CD4-positive, CD25-positive, alpha-beta regulatory T cell (primary cell): ENCODE measurements around the gene CORO2A. TPM values are rescaled to one million over a fixed set of nuclear protein-coding genes. Genes with fewer than 3 reads are reported as not detected.

Experiments used
- ATAC-seq, 2 donors: fragments of 150-1000 bp; cut with Tn5 transposase; one replicate each; pipeline ENCODE4 v1.10.0; 2021; ENCODE audit warnings: low read depth in 2 of 2, moderate number of reproducible peaks in 2 of 2, moderate library complexity in 1 of 2
- DNase-seq, 3 donors: peaks; one replicate each; pipeline versions ENCODE4 v3.0.0 to v3.0.0-alpha.2; 2012 to 2022; ENCODE audit warnings: mixed read lengths in 1 of 3
- H3K27ac ChIP-seq: one replicate; pipeline ENCODE4 v1.7.0; 2013; ENCODE audit warnings: mild to moderate bottlenecking, low read length; ENCODE audit not compliant: insufficient read depth, poor library complexity, severe bottlenecking
- H3K27me3 ChIP-seq: one replicate; pipeline ENCODE4 v1.7.0; 2013; ENCODE audit warnings: low read length; ENCODE audit not compliant: control insufficient read depth, insufficient read depth
- H3K36me3 ChIP-seq: one replicate; pipeline ENCODE4 v1.7.0; 2013; ENCODE audit warnings: mild to moderate bottlenecking, low read length, moderate library complexity; ENCODE audit not compliant: control insufficient read depth, insufficient read depth
- H3K4me1 ChIP-seq: 2 replicates; pipeline ENCODE4 v1.7.0; 2013; ENCODE audit warnings: mild to moderate bottlenecking, low read length; ENCODE audit not compliant: insufficient read depth, control insufficient read depth, poor library complexity, severe bottlenecking
- H3K4me3 ChIP-seq: one replicate; pipeline ENCODE4 v1.7.0; 2013; ENCODE audit warnings: low read depth, mild to moderate bottlenecking, low read length, moderate library complexity
- H3K9me3 ChIP-seq, 2 experiments: 1 replicate in 1 of 2; 2 replicates in 1 of 2; pipeline ENCODE4 v1.7.0; 2013; ENCODE audit warnings: low read length in 2 of 2, mild to moderate bottlenecking in 1 of 2, moderate library complexity in 1 of 2; ENCODE audit not compliant: control insufficient read depth in 2 of 2
- H3K27ac Mint-ChIP-seq, 3 donors: one replicate each; pipeline ENCODE4 v1.8.0; 2020 to 2022; ENCODE audit warnings: mild to moderate bottlenecking in 3 of 3, mixed read lengths in 3 of 3, moderate library complexity in 2 of 3
- H3K27me3 Mint-ChIP-seq: one replicate; pipeline ENCODE4 v1.8.0; 2022; ENCODE audit warnings: mild to moderate bottlenecking, mixed read lengths
- H3K36me3 Mint-ChIP-seq: one replicate; pipeline ENCODE4 v1.8.0; 2020; ENCODE audit warnings: mixed read lengths
- H3K4me1 Mint-ChIP-seq, 4 donors: one replicate each; pipeline ENCODE4 v1.8.0; 2020 to 2022; ENCODE audit warnings: mixed read lengths in 4 of 4, mild to moderate bottlenecking in 1 of 4
- H3K4me3 Mint-ChIP-seq, 4 donors: one replicate each; pipeline ENCODE4 v1.8.0; 2020 to 2022; ENCODE audit warnings: mild to moderate bottlenecking in 4 of 4, mixed read lengths in 4 of 4, moderate library complexity in 3 of 4
- H3K9me3 Mint-ChIP-seq, 7 donors: one replicate each; pipeline ENCODE4 v1.8.0; 2020 to 2022; ENCODE audit warnings: mixed read lengths in 7 of 7, mild to moderate bottlenecking in 3 of 7, moderate library complexity in 2 of 7
- polyA plus RNA-seq, 4 donors: library from polyadenylated mRNA; unstranded; fragments of 300-500 nt; fragmentation: Illumina TruSeq; gene quantifications; one replicate each; pipeline ENCODE4 v1.2.3, GENCODE V29; 2021
- total RNA-seq: library from RNA; stranded (reverse); gene quantifications from one replicate; pipeline ENCODE4 v1.2.3, GENCODE V29; 2022

CORO2A gene
- total and polyA plus RNA-seq, 5 donors from 2014 or later = 13.4 to 27.0 (median 14.1) TPM

GRCh38 chr9:98226516-98226915, 34.1 kb upstream of the CORO2A start:
- Histone ChIP-seq H3K36me3 (peaks cover 42% of the 10 kb centered on the region), H3K9me3 (no peaks in the 10 kb centered on the region), H3K4me1 (no peaks in the 10 kb centered on the region), H3K27me3 (no peaks in the 10 kb centered on the region), H3K4me3 (no peak overlapping the region), H3K27ac (no peak overlapping the region)
- Mint-ChIP-seq H3K4me3 (no peak overlapping the region), H3K27ac (no peak overlapping the region), H3K27me3 (no peaks in the 10 kb centered on the region), H3K9me3 (no peaks in the 10 kb centered on the region), H3K4me1 (peaks cover 0 to 4% (median 0%) of the 10 kb centered on the region in 4 donors), H3K36me3 (peaks cover 45% of the 10 kb centered on the region)
- ATAC-seq = no peak
- no peak for DNase-seq

GRCh38 chr9:98225015-98225442, 32.6 kb upstream of the CORO2A start:
- Mint-ChIP-seq H3K4me1 (peaks cover 0 to 4% (median 0%) of the 10 kb centered on the region in 4 donors), H3K36me3 (peaks cover 45% of the 10 kb centered on the region), H3K4me3 (no peak overlapping the region), H3K27me3 (no peaks in the 10 kb centered on the region), H3K27ac (no peak overlapping the region), H3K9me3 (no peaks in the 10 kb centered on the region)
- Histone ChIP-seq H3K27me3 (no peaks in the 10 kb centered on the region), H3K9me3 (no peaks in the 10 kb centered on the region), H3K4me1 (no peaks in the 10 kb centered on the region), H3K4me3 (no peak overlapping the region), H3K27ac (no peak overlapping the region), H3K36me3 (peaks cover 47% of the 10 kb centered on the region)
- no peak for DNase-seq
- no peak for ATAC-seq

GRCh38 chr9:98222885-98223691, 30.7 kb upstream of the CORO2A start:
- H3K4me3 ChIP-seq = no peak overlapping the region
- ATAC-seq = no peak
- no peak overlapping the region for H3K27ac ChIP-seq
- H3K9me3 ChIP-seq = no peaks in the 10 kb centered on the region
- no peak for DNase-seq
- H3K27me3 Mint-ChIP-seq = no peaks in the 10 kb centered on the region
- H3K9me3 Mint-ChIP-seq = no peaks in the 10 kb centered on the region
- peaks cover 0 to 4% (median 0%) of the 10 kb centered on the region in 4 donors for H3K4me1 Mint-ChIP-seq
- no peak overlapping the region for H3K4me3 Mint-ChIP-seq
- peaks cover 39% of the 10 kb centered on the region for H3K36me3 ChIP-seq
- H3K4me1 ChIP-seq = no peaks in the 10 kb centered on the region
- peaks cover 44% of the 10 kb centered on the region for H3K36me3 Mint-ChIP-seq
- H3K27me3 ChIP-seq = no peaks in the 10 kb centered on the region
- peak overlapping the region in 2 of 3 donors; percentile 59 to 60 for H3K27ac Mint-ChIP-seq

GRCh38 chr9:98220911-98221310, 28.5 kb upstream of the CORO2A start:
- Histone ChIP-seq H3K4me1 (no peaks in the 10 kb centered on the region), H3K4me3 (no peak overlapping the region), H3K27me3 (no peaks in the 10 kb centered on the region), H3K9me3 (no peaks in the 10 kb centered on the region), H3K36me3 (peaks cover 40% of the 10 kb centered on the region), H3K27ac (no peak overlapping the region)
- Mint-ChIP-seq H3K27ac (peak overlapping the region in 1 of 3 donors; percentile 20), H3K36me3 (peaks cover 32% of the 10 kb centered on the region), H3K9me3 (no peaks in the 10 kb centered on the region), H3K4me1 (peaks cover 0 to 4% (median under 1%) of the 10 kb centered on the region in 4 donors), H3K4me3 (no peak overlapping the region), H3K27me3 (no peaks in the 10 kb centered on the region)
- ATAC-seq (no peak), DNase-seq (no peak)

GRCh38 chr9:98219794-98220370, 27.4 kb upstream of the CORO2A start:
- no peak overlapping the region for H3K27ac Mint-ChIP-seq
- DNase-seq = no peak

GRCh38 chr9:98219364-98219716, 26.9 kb upstream of the CORO2A start:
- H3K27me3 ChIP-seq = no peaks in the 10 kb centered on the region
- no peak overlapping the region for H3K4me3 ChIP-seq
- Mint-ChIP-seq H3K27me3 (no peaks in the 10 kb centered on the region), H3K9me3 (no peaks in the 10 kb centered on the region), H3K27ac (no peak overlapping the region), H3K4me3 (no peak overlapping the region), H3K36me3 (peaks cover 44% of the 10 kb centered on the region), H3K4me1 (peaks cover 0 to 4% (median 1%) of the 10 kb centered on the region in 4 donors)
- ATAC-seq (no peak), DNase-seq (no peak)
- H3K4me1 ChIP-seq = no peaks in the 10 kb centered on the region
- no peaks in the 10 kb centered on the region for H3K9me3 ChIP-seq
- peaks cover 30% of the 10 kb centered on the region for H3K36me3 ChIP-seq
- H3K27ac ChIP-seq = no peak overlapping the region

More at GRCh38 chr9:98219794-98220370, 27.4 kb upstream of the CORO2A start:
- ATAC-seq = no peak
- Mint-ChIP-seq H3K27me3 (no peaks in the 10 kb centered on the region), H3K4me3 (no peak overlapping the region), H3K36me3 (peaks cover 42% of the 10 kb centered on the region), H3K4me1 (peaks cover 0 to 4% (median 1%) of the 10 kb centered on the region in 4 donors), H3K9me3 (no peaks in the 10 kb centered on the region)
- no peaks in the 10 kb centered on the region for H3K4me1 ChIP-seq
- H3K36me3 ChIP-seq = peaks cover 34% of the 10 kb centered on the region
- no peak overlapping the region for H3K4me3 ChIP-seq
- no peak overlapping the region for H3K27ac ChIP-seq
- H3K27me3 ChIP-seq = no peaks in the 10 kb centered on the region
- no peaks in the 10 kb centered on the region for H3K9me3 ChIP-seq

- Mint-ChIP-seq H3K4me3 (no peak overlapping the region), H3K4me1 (peaks cover 0 to 4% (median 1%) of the 10 kb centered on the region in 4 donors), H3K27ac (peak overlapping the region in 1 of 3 donors; percentile 61), H3K36me3 (peaks cover 44% of the 10 kb centered on the region), H3K27me3 (no peaks in the 10 kb centered on the region), H3K9me3 (no peaks in the 10 kb centered on the region)
- no peaks in the 10 kb centered on the region for H3K27me3 ChIP-seq
- no peaks in the 10 kb centered on the region for H3K9me3 ChIP-seq
- H3K4me3 ChIP-seq = no peak overlapping the region
- ATAC-seq = no peak
- H3K27ac ChIP-seq = no peak overlapping the region
- peaks cover 32% of the 10 kb centered on the region for H3K36me3 ChIP-seq
- no peak for DNase-seq
- H3K4me1 ChIP-seq = no peaks in the 10 kb centered on the region
These were observed 26.3 kb upstream of the CORO2A start for GRCh38 chr9:98218562-98219363.
